H9 (cell line): ENCODE measurements around the gene IGFBP7. TPM values are rescaled to one million over a fixed set of nuclear protein-coding genes. Genes with fewer than 3 reads are reported as not detected.

Experiments used
- DNase-seq: peaks from one replicate; pipeline ENCODE4 v3.0.0-alpha.2; 2017
- H2AFZ ChIP-seq: one replicate; pipeline ENCODE4 v1.6.1; 2013; ENCODE audit warnings: mild to moderate bottlenecking, low read length, control low read depth, moderate library complexity
- H2AK5ac ChIP-seq: 2 replicates; pipeline ENCODE4 v1.6.1; 2013; ENCODE audit warnings: low read length, control low read depth, mixed read lengths; ENCODE audit not compliant: insufficient read length
- H2BK120ac ChIP-seq: one replicate; pipeline ENCODE4 v1.6.1; 2013; ENCODE audit warnings: low read depth, mild to moderate bottlenecking, low read length, control low read depth, inconsistent platforms; ENCODE audit not compliant: poor library complexity, severe bottlenecking
- H2BK12ac ChIP-seq: 2 replicates; pipeline ENCODE4 v1.6.1; 2013; ENCODE audit warnings: low read length, control low read depth, mixed read lengths, low read depth; ENCODE audit not compliant: insufficient read length
- H2BK15ac ChIP-seq: 2 replicates; pipeline ENCODE4 v1.6.1; 2013; ENCODE audit warnings: low read depth, low read length, control low read depth
- H2BK20ac ChIP-seq: one replicate; pipeline ENCODE4 v1.6.1; 2013; ENCODE audit warnings: low read depth, mild to moderate bottlenecking, low read length, control low read depth, inconsistent platforms; ENCODE audit not compliant: poor library complexity, severe bottlenecking
- H2BK5ac ChIP-seq: 2 replicates; pipeline ENCODE4 v1.6.1; 2013; ENCODE audit warnings: low read length, control low read depth, mixed read lengths; ENCODE audit not compliant: insufficient read length
- H3K14ac ChIP-seq: 2 replicates; pipeline ENCODE4 v1.6.1; 2013; ENCODE audit warnings: low read length, control low read depth; ENCODE audit not compliant: insufficient read depth
- H3K18ac ChIP-seq: 2 replicates; pipeline ENCODE4 v1.6.1; 2013; ENCODE audit warnings: low read depth, mild to moderate bottlenecking, mixed read lengths, low read length, control low read depth; ENCODE audit not compliant: insufficient read length
- H3K23ac ChIP-seq: 2 replicates; pipeline ENCODE4 v1.6.1; 2013; ENCODE audit warnings: low read length, control low read depth, mixed read lengths, low read depth; ENCODE audit not compliant: insufficient read length
- H3K23me2 ChIP-seq: 2 replicates; pipeline ENCODE4 v1.6.1; 2013; ENCODE audit warnings: low read depth, mild to moderate bottlenecking, mixed read lengths, low read length, control low read depth; ENCODE audit not compliant: insufficient read length, poor library complexity, severe bottlenecking
- H3K27ac ChIP-seq: 2 replicates; pipeline ENCODE4 v1.5.1; 2013; ENCODE audit warnings: low read length, control low read depth, mixed read lengths, low read depth; ENCODE audit not compliant: insufficient read length
- H3K27me3 ChIP-seq: 2 replicates; pipeline ENCODE4 v1.6.1; 2013; ENCODE audit warnings: low read length, control low read depth, inconsistent platforms; ENCODE audit not compliant: insufficient read depth
- H3K4ac ChIP-seq: 2 replicates; pipeline ENCODE4 v1.6.1; 2013; ENCODE audit warnings: low read depth, mild to moderate bottlenecking, control low read depth, inconsistent platforms, low read length, moderate library complexity
- H3K4me1 ChIP-seq: 2 replicates; pipeline ENCODE4 v1.6.1; 2013; ENCODE audit warnings: low read length, control low read depth, inconsistent platforms; ENCODE audit not compliant: insufficient read depth
- H3K4me2 ChIP-seq: 2 replicates; pipeline ENCODE4 v1.6.1; 2013; ENCODE audit warnings: low read length, control low read depth, mixed read lengths; ENCODE audit not compliant: insufficient read length, insufficient read depth
- H3K56ac ChIP-seq: 2 replicates; pipeline ENCODE4 v1.6.1; 2013; ENCODE audit warnings: low read depth, mild to moderate bottlenecking, mixed read lengths, low read length, control low read depth; ENCODE audit not compliant: insufficient read length
- H3K79me1 ChIP-seq: 2 replicates; pipeline ENCODE4 v1.6.1; 2013; ENCODE audit warnings: low read depth, mild to moderate bottlenecking, moderate library complexity, low read length, control low read depth, inconsistent platforms; ENCODE audit not compliant: insufficient read depth, poor library complexity, severe bottlenecking
- H3K79me2 ChIP-seq: 2 replicates; pipeline ENCODE4 v1.6.1; 2013; ENCODE audit warnings: low read length, control low read depth, inconsistent platforms; ENCODE audit not compliant: insufficient read depth
- H3K9ac ChIP-seq: 2 replicates; pipeline ENCODE4 v1.6.1; 2013; ENCODE audit warnings: low read length, control low read depth, mixed read lengths; ENCODE audit not compliant: insufficient read length; ENCODE audit errors: extremely low read depth
- H3K9me3 ChIP-seq: one replicate; pipeline ENCODE4 v1.6.1; 2013; ENCODE audit warnings: low read depth, low read length, inconsistent platforms; ENCODE audit not compliant: control insufficient read depth
- H3T11ph ChIP-seq: one replicate; pipeline ENCODE4 v1.6.1; 2013; ENCODE audit warnings: mild to moderate bottlenecking, low read length, control low read depth, inconsistent platforms
- H4K20me1 ChIP-seq: one replicate; pipeline ENCODE4 v1.6.1; 2013; ENCODE audit not compliant: control insufficient read depth, insufficient read length, insufficient read depth
- H4K5ac ChIP-seq: 2 replicates; pipeline ENCODE4 v1.6.1; 2013; ENCODE audit warnings: low read depth, mild to moderate bottlenecking, mixed read lengths, low read length, control low read depth; ENCODE audit not compliant: insufficient read length
- H4K8ac ChIP-seq: replicated peaks from 2 replicates; pipeline ENCODE4 v1.6.1; 2013; ENCODE audit warnings: low read length, control low read depth, mixed read lengths, low read depth; ENCODE audit not compliant: insufficient read length
- H4K91ac ChIP-seq: 2 replicates; pipeline ENCODE4 v1.6.1; 2013; ENCODE audit warnings: low read depth, mild to moderate bottlenecking, moderate library complexity, mixed read lengths, low read length, control low read depth; ENCODE audit not compliant: insufficient read length
- H3K27ac Mint-ChIP-seq, 3 experiments: 2 replicates in 2 of 3; 3 replicates in 1 of 3; pipeline ENCODE4 v1.8.0; 2020 to 2021; ENCODE audit warnings: mixed read lengths in 3 of 3, mild to moderate bottlenecking in 1 of 3, moderate library complexity in 1 of 3
- H3K27me3 Mint-ChIP-seq: 2 replicates; pipeline ENCODE4 v1.8.0; 2021; ENCODE audit warnings: low read depth, mild to moderate bottlenecking, moderate library complexity, mixed read lengths
- H3K36me3 Mint-ChIP-seq, 3 experiments: 2 replicates in 2 of 3; 3 replicates in 1 of 3; pipeline ENCODE4 v1.8.0; 2020 to 2021; ENCODE audit warnings: low read depth in 3 of 3, mixed read lengths in 3 of 3; ENCODE audit not compliant: insufficient read depth in 1 of 3
- H3K4me1 Mint-ChIP-seq, 2 experiments: 2 replicates each; pipeline ENCODE4 v1.8.0; 2020; ENCODE audit warnings: mixed read lengths in 2 of 2
- H3K4me3 Mint-ChIP-seq, 2 experiments: 2 replicates in 1 of 2; 3 replicates in 1 of 2; pipeline ENCODE4 v1.8.0; 2020 to 2021; ENCODE audit warnings: mild to moderate bottlenecking in 2 of 2, mixed read lengths in 2 of 2, moderate library complexity in 1 of 2
- H3K9me3 Mint-ChIP-seq, 2 experiments: 2 replicates in 1 of 2; 3 replicates in 1 of 2; pipeline ENCODE4 v1.8.0; 2020; ENCODE audit warnings: mild to moderate bottlenecking in 2 of 2, mixed read lengths in 2 of 2, moderate library complexity in 1 of 2
- WGBS: extraction: QIAGEN DNeasy Blood & Tissue Kit; methylation state at CpG from one replicate; pipeline ENCODE4 v1.1.7; 2013; ENCODE audit warnings: missing lambda C conversion rate, low lambda C conversion rate, mixed read lengths; ENCODE audit not compliant: insufficient read length; ENCODE audit errors: extremely low coverage; 5-methylcytosine and 5-hydroxymethylcytosine counted together
- total RNA-seq: library from RNA; stranded (reverse); gene quantifications from 2 replicates; pipeline ENCODE4 v1.2.1, GENCODE V29; 2021
- TF ChIP-seq, protein P1 (sequence below): fragments of 200-600 bp; sonication (generic); conservative IDR thresholded peaks from 3 replicates; pipeline ENCODE4 v1.8.0; 2021; ENCODE audit warnings: antibody characterized with exemption, mild to moderate bottlenecking

The IGFBP7 gene
- total RNA-seq, 1 experiment from 2014 or later: 0.37 TPM

DNA sequence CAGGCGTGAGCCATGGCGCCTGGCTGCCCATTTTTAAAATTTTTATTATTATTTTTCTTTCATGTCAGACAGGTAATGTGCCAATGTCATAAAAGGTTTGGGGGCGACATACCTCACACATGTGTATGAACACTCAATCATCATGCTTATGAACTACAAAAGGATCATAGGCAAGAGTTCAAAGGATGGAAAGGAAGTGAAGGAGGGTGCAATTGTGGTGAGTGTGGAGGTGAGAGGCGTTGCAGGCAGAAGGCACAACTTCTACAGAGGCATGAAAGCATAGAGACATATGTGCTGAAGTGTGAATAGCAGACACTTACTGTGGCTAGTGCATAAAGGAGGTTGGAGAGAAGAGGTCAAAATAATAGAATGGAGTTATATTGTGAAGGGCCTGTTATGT, 4.0 kb downstream of the IGFBP7 start:
- Histone ChIP-seq H2BK12ac (no peak overlapping the region), H3T11ph (no peak overlapping the region), H3K9me3 (no peaks in the 10 kb centered on the region), H3K4me1 (no peaks in the 10 kb centered on the region; the same call in 1 of the 2 replicates), H3K9ac (no peak overlapping the region), H3K79me1 (no peaks in the 10 kb centered on the region), H2BK120ac (no peak overlapping the region), H2BK5ac (no peak overlapping the region), H3K27ac (no peak overlapping the region), H3K79me2 (no peaks in the 10 kb centered on the region), H2AFZ (no peak overlapping the region), H3K56ac (no peak overlapping the region), H2BK20ac (no peak overlapping the region), H3K14ac (no peak overlapping the region), H2AK5ac (no peak overlapping the region), H3K18ac (no peak overlapping the region), H4K8ac (no peak overlapping the region), H4K91ac (no peak overlapping the region), H4K5ac (no peak overlapping the region), H4K20me1 (no peaks in the 10 kb centered on the region), H3K23ac (no peak overlapping the region), H2BK15ac (no peak overlapping the region), H3K4ac (no peak overlapping the region), H3K27me3 (peaks cover 11% of the 10 kb centered on the region; the same call in 1 of the 2 replicates), H3K23me2 (peaks cover 6% of the 10 kb centered on the region), H3K4me2 (no peak overlapping the region)
- Mint-ChIP-seq H3K36me3 (no peaks in the 10 kb centered on the region; a peak in 1 of 7 replicates), H3K4me3 (no peak overlapping the region), H3K27me3 (peaks cover 57% of the 10 kb centered on the region), H3K9me3 (no peaks in the 10 kb centered on the region; a peak in 1 of 5 replicates), H3K27ac (no peak overlapping the region), H3K4me1 (peaks cover 18 to 21% of the 10 kb centered on the region in 2 experiments)
- TF ChIP-seq, protein P1, sequence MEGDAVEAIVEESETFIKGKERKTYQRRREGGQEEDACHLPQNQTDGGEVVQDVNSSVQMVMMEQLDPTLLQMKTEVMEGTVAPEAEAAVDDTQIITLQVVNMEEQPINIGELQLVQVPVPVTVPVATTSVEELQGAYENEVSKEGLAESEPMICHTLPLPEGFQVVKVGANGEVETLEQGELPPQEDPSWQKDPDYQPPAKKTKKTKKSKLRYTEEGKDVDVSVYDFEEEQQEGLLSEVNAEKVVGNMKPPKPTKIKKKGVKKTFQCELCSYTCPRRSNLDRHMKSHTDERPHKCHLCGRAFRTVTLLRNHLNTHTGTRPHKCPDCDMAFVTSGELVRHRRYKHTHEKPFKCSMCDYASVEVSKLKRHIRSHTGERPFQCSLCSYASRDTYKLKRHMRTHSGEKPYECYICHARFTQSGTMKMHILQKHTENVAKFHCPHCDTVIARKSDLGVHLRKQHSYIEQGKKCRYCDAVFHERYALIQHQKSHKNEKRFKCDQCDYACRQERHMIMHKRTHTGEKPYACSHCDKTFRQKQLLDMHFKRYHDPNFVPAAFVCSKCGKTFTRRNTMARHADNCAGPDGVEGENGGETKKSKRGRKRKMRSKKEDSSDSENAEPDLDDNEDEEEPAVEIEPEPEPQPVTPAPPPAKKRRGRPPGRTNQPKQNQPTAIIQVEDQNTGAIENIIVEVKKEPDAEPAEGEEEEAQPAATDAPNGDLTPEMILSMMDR: no peak
- WGBS: no CpG with 5 or more reads among the region's 4 CpGs
- no peak for DNase-seq
